Stimulated activated CD8-positive, alpha-beta memory T cell treated with anti-CD3 and anti-CD28 coated beads, Interleukin-4, amount 100 ng/mL, for 48 hours (primary cell): ENCODE data around the gene POTED.
"Not testable (repeated sequence)": the region's sequence is repeated elsewhere in the genome, so short reads cannot be mapped to it uniquely, and the experiment has no call there.

ENCODE experiments used
- DNase-seq: peaks from one replicate; pipeline ENCODE4 v3.0.0-alpha.2; 2020

Gene POTED

GRCh38 chr21:13609477-13609876 lies at the start of gene POTED:
Gene POTED (plus strand): TSS chr21:13609777. CDS start chr21:13610229, 452 bp downstream.
- not testable (repeated sequence) for DNase-seq

- not testable (repeated sequence) for DNase-seq
These were observed 40.5 kb downstream of the POTED start for GRCh38 chr21:13650101-13650500.

GRCh38 chr21:13651746-13652145 lies 42.2 kb downstream of the POTED start:
- not testable (repeated sequence) for DNase-seq
